Measurements from ENCODE around the gene G0S2.

G0S2 gene

GRCh38 chr1:209674957-209675564, at the start of gene G0S2:
G0S2 (plus strand) TSS chr1:209675412; CDS start chr1:209675685, 273 bp downstream.
- DNase-seq, result peak; percentile 33 to 70

GRCh38 chr1:209625791-209626285, 49.4 kb upstream of the G0S2 start:
- no peak for DNase-seq

GRCh38 chr1:209626346-209627026, 48.7 kb upstream of the G0S2 start:
- DNase-seq, result peak in 1 of 2 donors; percentile 34

- peak in 1 of 2 donors; percentile 30 for DNase-seq
Measured at GRCh38 chr1:209627027-209627731, 48.0 kb upstream of the G0S2 start.

GRCh38 chr1:209627732-209628196, 47.4 kb upstream of the G0S2 start:
- peak; percentile 60 to 74 for DNase-seq

- no peak for DNase-seq
Measured at GRCh38 chr1:209628618-209629299, 46.5 kb upstream of the G0S2 start.

GRCh38 chr1:209629621-209630382, 45.4 kb upstream of the G0S2 start:
- no peak for DNase-seq

GRCh38 chr1:209630383-209631225, 44.6 kb upstream of the G0S2 start:
- DNase-seq, result no peak

- no peak for DNase-seq
Measured at GRCh38 chr1:209633335-209633997, 41.7 kb upstream of the G0S2 start.

GRCh38 chr1:209634005-209634737, 41.0 kb upstream of the G0S2 start:
- DNase-seq, result no peak

GRCh38 chr1:209635850-209636249, 39.4 kb upstream of the G0S2 start:
- DNase-seq, result no peak

GRCh38 chr1:209641832-209642172, 33.4 kb upstream of the G0S2 start:
- DNase-seq, result no peak

- no peak for DNase-seq
Measured at GRCh38 chr1:209642816-209643215, 32.4 kb upstream of the G0S2 start.

- no peak for DNase-seq
Measured at GRCh38 chr1:209643285-209644020, 31.8 kb upstream of the G0S2 start.

- no peak for DNase-seq
Measured at GRCh38 chr1:209645574-209646452, 29.4 kb upstream of the G0S2 start.

- no peak for DNase-seq
Measured at GRCh38 chr1:209646558-209646957, 28.7 kb upstream of the G0S2 start.

- DNase-seq, result no peak
Measured at GRCh38 chr1:209647156-209647555, 28.1 kb upstream of the G0S2 start.

GRCh38 chr1:209648346-209648745, 26.9 kb upstream of the G0S2 start:
- no peak for DNase-seq

All from CD4-positive, alpha-beta T cell treated with Interferon alpha-2 for 1 hour (primary cell).